ENCODE data around the gene BRINP3. TPM values are rescaled to one million over a fixed set of nuclear protein-coding genes. Genes with fewer than 3 reads are reported as not detected.

BRINP3 gene
- total RNA-seq, 1 donor from 2014 or later = not detected

DNA sequence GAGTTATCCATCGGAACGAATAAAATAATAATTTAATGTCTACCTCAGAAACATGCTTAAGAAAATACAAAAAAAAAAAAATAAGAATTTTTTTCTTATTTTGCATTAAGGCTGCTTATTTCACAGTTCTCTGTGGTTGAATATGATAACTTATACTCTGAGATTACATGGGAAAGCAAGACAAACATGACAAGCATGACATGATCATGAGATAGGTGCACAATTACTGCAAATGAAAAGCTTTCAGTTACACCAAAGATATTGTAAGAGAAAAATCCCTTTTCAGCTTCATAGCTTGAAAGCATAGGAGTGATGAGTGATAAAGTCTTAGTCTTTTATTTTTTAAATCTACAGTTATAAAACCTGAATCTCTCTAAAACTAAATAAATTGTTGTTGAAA lies 154.1 kb downstream of the BRINP3 start:
- Mint-ChIP-seq H3K36me3 (ENCODE audit: low read depth) (no peaks in the 10 kb centered on the region), H3K4me1 (no peaks in the 10 kb centered on the region), H3K4me3 (no peak overlapping the region), H3K27me3 (no peaks in the 10 kb centered on the region), H3K27ac (no peak overlapping the region), H3K9me3 (peaks cover 4% of the 10 kb centered on the region)
- intact Hi-C loops (cut with micrococcal nuclease) = no loop called here
- DNase-seq (no peak), ATAC-seq (ENCODE audit: low read depth) (no peak)
- ChIA-PET CTCF (no interaction called here), POLR2A (no interaction called here)
- TF ChIP-seq, protein P1, sequence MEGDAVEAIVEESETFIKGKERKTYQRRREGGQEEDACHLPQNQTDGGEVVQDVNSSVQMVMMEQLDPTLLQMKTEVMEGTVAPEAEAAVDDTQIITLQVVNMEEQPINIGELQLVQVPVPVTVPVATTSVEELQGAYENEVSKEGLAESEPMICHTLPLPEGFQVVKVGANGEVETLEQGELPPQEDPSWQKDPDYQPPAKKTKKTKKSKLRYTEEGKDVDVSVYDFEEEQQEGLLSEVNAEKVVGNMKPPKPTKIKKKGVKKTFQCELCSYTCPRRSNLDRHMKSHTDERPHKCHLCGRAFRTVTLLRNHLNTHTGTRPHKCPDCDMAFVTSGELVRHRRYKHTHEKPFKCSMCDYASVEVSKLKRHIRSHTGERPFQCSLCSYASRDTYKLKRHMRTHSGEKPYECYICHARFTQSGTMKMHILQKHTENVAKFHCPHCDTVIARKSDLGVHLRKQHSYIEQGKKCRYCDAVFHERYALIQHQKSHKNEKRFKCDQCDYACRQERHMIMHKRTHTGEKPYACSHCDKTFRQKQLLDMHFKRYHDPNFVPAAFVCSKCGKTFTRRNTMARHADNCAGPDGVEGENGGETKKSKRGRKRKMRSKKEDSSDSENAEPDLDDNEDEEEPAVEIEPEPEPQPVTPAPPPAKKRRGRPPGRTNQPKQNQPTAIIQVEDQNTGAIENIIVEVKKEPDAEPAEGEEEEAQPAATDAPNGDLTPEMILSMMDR (IDR thresholded peaks at IDR 0.05) = no peak

DNA sequence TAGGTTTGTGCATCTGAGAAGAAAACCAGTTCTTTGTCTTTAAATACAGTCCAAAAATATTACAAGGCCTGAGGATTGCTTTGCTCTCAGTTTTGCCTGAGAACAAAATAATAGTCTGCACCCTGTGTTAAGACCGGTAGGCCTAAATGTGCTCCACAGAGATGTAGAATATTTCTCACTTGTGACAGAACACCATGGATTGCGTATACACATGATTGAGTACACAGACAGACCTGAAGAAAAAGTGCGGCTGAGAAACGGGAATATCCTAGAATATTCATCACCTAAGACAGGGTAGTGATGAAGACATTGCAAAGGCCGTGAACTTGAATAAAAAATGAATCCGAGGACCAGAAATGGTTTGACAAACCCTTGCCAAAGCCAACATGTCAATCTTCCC lies 155.4 kb downstream of the BRINP3 start:
- no peaks in the 10 kb centered on the region for H3K36me3 Mint-ChIP-seq (ENCODE audit: low read depth)
- CTCF ChIA-PET = no interaction called here
- H3K27ac Mint-ChIP-seq = no peak overlapping the region
- peaks cover 4% of the 10 kb centered on the region for H3K9me3 Mint-ChIP-seq
- POLR2A ChIA-PET = no interaction called here
- H3K4me1 Mint-ChIP-seq = no peaks in the 10 kb centered on the region
- ATAC-seq (ENCODE audit: low read depth) (no peak), DNase-seq (no peak)
- intact Hi-C loops (cut with micrococcal nuclease) = no loop called here
- TF ChIP-seq, protein P1 (IDR thresholded peaks at IDR 0.05) = no peak
- no peak overlapping the region for H3K4me3 Mint-ChIP-seq
- H3K27me3 Mint-ChIP-seq = no peaks in the 10 kb centered on the region

DNA sequence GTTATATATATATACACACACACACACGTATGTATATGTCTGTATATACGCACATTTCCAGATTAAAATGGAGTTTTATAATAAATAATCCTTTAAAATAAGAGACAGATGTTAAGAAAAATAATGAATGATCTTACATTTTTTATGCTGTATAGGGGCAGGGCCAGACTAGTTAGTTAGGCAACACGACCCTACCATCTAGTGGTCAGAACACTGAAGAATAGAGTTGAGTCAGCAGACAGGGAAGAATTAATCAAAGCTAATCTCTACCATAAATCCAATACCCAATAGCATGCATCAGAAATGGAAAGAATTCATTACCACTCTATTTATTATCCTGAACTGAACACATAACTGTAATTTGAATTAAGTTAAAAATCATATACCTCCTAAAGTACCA lies 156.7 kb downstream of the BRINP3 start:
- no peaks in the 10 kb centered on the region for H3K9me3 Mint-ChIP-seq
- no peak for DNase-seq
- H3K27ac Mint-ChIP-seq = no peak overlapping the region
- TF ChIP-seq, protein P1 (IDR thresholded peaks at IDR 0.05) = no peak
- no peak overlapping the region for H3K4me3 Mint-ChIP-seq
- POLR2A ChIA-PET = no interaction called here
- H3K36me3 Mint-ChIP-seq (ENCODE audit: low read depth) = no peaks in the 10 kb centered on the region
- no peak for ATAC-seq (ENCODE audit: low read depth)
- CTCF ChIA-PET = no interaction called here
- no peaks in the 10 kb centered on the region for H3K27me3 Mint-ChIP-seq
- no peaks in the 10 kb centered on the region for H3K4me1 Mint-ChIP-seq
- intact Hi-C loops (cut with micrococcal nuclease) = no loop called here

DNA sequence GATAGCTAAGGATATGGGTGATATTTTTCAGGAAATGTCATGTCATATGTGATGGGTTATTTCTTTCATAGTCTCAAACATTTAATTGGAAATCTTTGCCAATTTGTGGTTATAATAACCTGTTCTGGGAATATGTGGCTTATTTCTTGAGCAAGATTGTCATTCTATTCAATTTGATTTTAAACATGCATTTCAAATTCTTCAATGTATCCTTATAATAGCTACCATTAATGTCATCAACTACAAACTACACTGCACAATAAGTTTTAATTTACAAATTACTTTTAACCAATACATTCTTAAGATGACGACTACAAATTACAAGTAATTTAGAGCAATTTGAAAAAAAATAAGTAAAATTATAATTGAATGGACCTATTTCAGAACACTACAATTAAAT lies 164.9 kb downstream of the BRINP3 start:
- Mint-ChIP-seq H3K27me3 (no peaks in the 10 kb centered on the region), H3K4me3 (no peak overlapping the region), H3K27ac (no peak overlapping the region), H3K9me3 (no peaks in the 10 kb centered on the region), H3K4me1 (no peaks in the 10 kb centered on the region), H3K36me3 (ENCODE audit: low read depth) (no peaks in the 10 kb centered on the region)
- ChIA-PET POLR2A (no interaction called here), CTCF (no interaction called here)
- intact Hi-C loops (cut with micrococcal nuclease) = no loop called here
- TF ChIP-seq, protein P1 (IDR thresholded peaks at IDR 0.05) = no peak
- no peak for ATAC-seq (ENCODE audit: low read depth)
- no peak for DNase-seq

DNA sequence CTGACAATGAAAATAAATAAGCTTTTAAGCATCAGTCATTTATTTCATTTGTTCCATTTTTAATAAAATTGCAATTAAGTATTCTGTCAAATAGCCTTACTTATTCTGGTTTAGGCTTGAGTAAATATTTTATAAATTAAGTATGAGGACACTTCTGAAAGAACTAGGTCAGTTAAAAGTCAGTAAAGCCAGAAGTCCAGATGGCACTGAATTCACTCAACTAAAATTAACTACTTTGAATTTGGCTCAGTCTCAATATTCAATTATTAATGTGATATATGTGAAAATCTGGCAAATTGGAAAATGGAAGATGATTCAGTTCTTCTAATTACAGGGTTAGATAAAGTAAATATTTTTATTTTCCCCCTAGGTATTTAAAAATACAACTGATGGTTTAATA lies 174.2 kb downstream of the BRINP3 start:
- Mint-ChIP-seq H3K4me1 (no peaks in the 10 kb centered on the region), H3K36me3 (ENCODE audit: low read depth) (no peaks in the 10 kb centered on the region), H3K4me3 (no peak overlapping the region), H3K27ac (no peak overlapping the region), H3K27me3 (no peaks in the 10 kb centered on the region), H3K9me3 (peaks cover 6% of the 10 kb centered on the region)
- intact Hi-C loops (cut with micrococcal nuclease) = no loop called here
- ChIA-PET CTCF (no interaction called here), POLR2A (no interaction called here)
- TF ChIP-seq, protein P1 (IDR thresholded peaks at IDR 0.05) = no peak
- ATAC-seq (ENCODE audit: low read depth) (no peak), DNase-seq (no peak)
